IMR-90 (cell line): ENCODE measurements around the gene FKBP7. TPM values are rescaled to one million over a fixed set of nuclear protein-coding genes. Genes with fewer than 3 reads are reported as not detected.

Experiments used
- ATAC-seq: fragments of 200-7000 bp; cut with Tn5 transposase; 2 replicates; pipeline ENCODE4 v1.9.1; 2020; ENCODE audit warnings: low read depth, mild to moderate bottlenecking, moderate library complexity
- BruUV-seq: library from RNA; stranded (reverse); fragments of 400-500 nt; replicated peaks from 2 replicates; lab custom pipeline; 2021; lab: Mats Ljungman, UMichigan
- CTCF ChIA-PET: fragments of 300-600 bp; formaldehyde crosslinking; extraction: SDS; loops from one replicate; lab custom pipeline; 2021; ENCODE audit warnings: antibody characterized with exemption; lab: Yijun Ruan, JAX
- POLR2A ChIA-PET: fragments of 300-600 bp; sonication (Branson Sonifier 250); formaldehyde crosslinking; loops from one replicate; lab custom pipeline; 2022; ENCODE audit warnings: antibody characterized with exemption; ENCODE audit not compliant: unreplicated experiment; lab: Charles Lee
- DNase-seq: peaks from one replicate; pipeline ENCODE4 v3.0.0; 2013
- H2AFZ ChIP-seq: replicated peaks from 2 replicates; pipeline ENCODE3; 2013; ENCODE audit warnings: low read length, mild to moderate bottlenecking; ENCODE audit not compliant: poor library complexity
- H2AK5ac ChIP-seq: 2 replicates; pipeline ENCODE4 v1.6.1; 2013; ENCODE audit warnings: low read depth, low read length, inconsistent platforms
- H2AK9ac ChIP-seq: replicated peaks from 2 replicates; pipeline ENCODE3; 2013; ENCODE audit warnings: mild to moderate bottlenecking, low read depth, low read length, moderate library complexity; ENCODE audit not compliant: poor library complexity
- H2BK120ac ChIP-seq: 2 replicates; pipeline ENCODE4 v1.6.1; 2013; ENCODE audit warnings: low read depth, low read length, inconsistent platforms
- H2BK15ac ChIP-seq: 3 replicates; pipeline ENCODE4 v1.6.1; 2013; ENCODE audit warnings: low read depth, low read length, inconsistent platforms
- H2BK20ac ChIP-seq: 2 replicates; pipeline ENCODE4 v1.6.1; 2013; ENCODE audit warnings: low read depth, mild to moderate bottlenecking, inconsistent platforms, low read length, moderate library complexity
- H2BK5ac ChIP-seq: 2 replicates; pipeline ENCODE4 v1.6.1; 2013; ENCODE audit warnings: mild to moderate bottlenecking, low read depth, low read length, inconsistent platforms; ENCODE audit not compliant: poor library complexity, severe bottlenecking
- H3K14ac ChIP-seq: replicated peaks from 2 replicates; pipeline ENCODE4 v1.6.1; 2013; ENCODE audit warnings: low read depth, low read length, inconsistent platforms
- H3K18ac ChIP-seq: 2 replicates; pipeline ENCODE4 v1.6.1; 2013; ENCODE audit warnings: low read depth, low read length, control low read depth
- H3K23ac ChIP-seq: 2 replicates; pipeline ENCODE4 v1.6.1; 2013; ENCODE audit warnings: low read depth, low read length, inconsistent platforms
- H3K27ac ChIP-seq: 2 replicates; pipeline ENCODE4 v1.5.1; 2013; ENCODE audit warnings: mild to moderate bottlenecking, control low read depth, low read length; ENCODE audit not compliant: insufficient read depth
- H3K27me3 ChIP-seq: 2 replicates; pipeline ENCODE4 v1.6.1; 2013; ENCODE audit warnings: low read length; ENCODE audit not compliant: control insufficient read depth, insufficient read depth
- H3K36me3 ChIP-seq: 2 replicates; pipeline ENCODE4 v1.6.1; 2013; ENCODE audit warnings: low read length, mixed read lengths; ENCODE audit not compliant: control insufficient read depth, insufficient read depth
- H3K4ac ChIP-seq: 2 replicates; pipeline ENCODE4 v1.6.1; 2013; ENCODE audit warnings: low read depth, low read length, inconsistent platforms
- H3K4me1 ChIP-seq: 2 replicates; pipeline ENCODE4 v1.6.1; 2013; ENCODE audit warnings: low read length, mixed read lengths; ENCODE audit not compliant: control insufficient read depth, insufficient read depth
- H3K4me2 ChIP-seq: 2 replicates; pipeline ENCODE4 v1.6.1; 2013; ENCODE audit warnings: low read depth, mild to moderate bottlenecking, control low read depth, low read length, moderate library complexity
- H3K4me3 ChIP-seq: 2 replicates; pipeline ENCODE4 v1.5.1; 2013; ENCODE audit warnings: low read depth, mild to moderate bottlenecking, control low read depth, low read length, moderate library complexity; ENCODE audit not compliant: insufficient read depth
- H3K56ac ChIP-seq: 2 replicates; pipeline ENCODE4 v1.6.1; 2013; ENCODE audit warnings: low read length, inconsistent platforms; ENCODE audit not compliant: insufficient read depth; ENCODE audit errors: extremely low read depth
- H3K79me1 ChIP-seq, 2 experiments: 2 replicates each; pipeline ENCODE4 v1.6.1; 2013; ENCODE audit warnings: low read length in 2 of 2, inconsistent platforms in 1 of 2, low read depth in 1 of 2
- H3K9ac ChIP-seq: 2 replicates; pipeline ENCODE4 v1.6.1; 2013; ENCODE audit warnings: low read depth, low read length, control low read depth
- H3K9me1 ChIP-seq: 2 replicates; pipeline ENCODE4 v1.6.1; 2013; ENCODE audit warnings: low read length, inconsistent platforms; ENCODE audit not compliant: insufficient read depth
- H3K9me3 ChIP-seq: 2 replicates; pipeline ENCODE4 v1.6.1; 2013; ENCODE audit warnings: low read length; ENCODE audit not compliant: control insufficient read depth, insufficient read depth
- H4K20me1 ChIP-seq: 2 replicates; pipeline ENCODE4 v1.6.1; 2013; ENCODE audit warnings: low read length, inconsistent platforms; ENCODE audit not compliant: insufficient read depth
- H4K5ac ChIP-seq: 2 replicates; pipeline ENCODE4 v1.6.1; 2013; ENCODE audit warnings: mild to moderate bottlenecking, low read depth, low read length, control low read depth
- H4K8ac ChIP-seq, 2 experiments: 2 replicates each; pipeline ENCODE4 v1.6.1; 2013; ENCODE audit warnings: low read depth in 2 of 2, low read length in 2 of 2, control low read depth in 1 of 2, inconsistent platforms in 1 of 2
- H4K91ac ChIP-seq: 2 replicates; pipeline ENCODE4 v1.6.1; 2013; ENCODE audit warnings: low read depth, low read length, inconsistent platforms; ENCODE audit not compliant: insufficient read depth
- BHLHE40 ChIP-seq: fragments of 150-350 bp; IDR thresholded peaks from 2 replicates; pipeline ENCODE4 v1.6.1; 2016; ENCODE audit warnings: mild to moderate bottlenecking, low read depth, low read length
- CEBPB ChIP-seq: IDR thresholded peaks from 2 replicates; pipeline ENCODE4 v1.6.1; 2012; ENCODE audit warnings: low read depth, low read length, improper control_type of control experiment
- FOS ChIP-seq: fragments of 150-350 bp; IDR thresholded peaks from 2 replicates; pipeline ENCODE4 v1.6.1; 2016; ENCODE audit warnings: low read depth, low read length
- MAFK ChIP-seq: IDR thresholded peaks from 2 replicates; pipeline ENCODE4 v1.6.1; 2012; ENCODE audit warnings: low read depth, low read length, improper control_type of control experiment
- MAZ ChIP-seq: IDR thresholded peaks from 2 replicates; pipeline ENCODE4 v1.6.1; 2012; ENCODE audit warnings: low read depth, mild to moderate bottlenecking, low read length, improper control_type of control experiment, moderate library complexity, borderline replicate concordance
- MXI1 ChIP-seq: IDR thresholded peaks from 2 replicates; pipeline ENCODE4 v1.6.1; 2012; ENCODE audit warnings: low read depth, mild to moderate bottlenecking, low read length, moderate library complexity, borderline replicate concordance
- POLR2A ChIP-seq: IDR thresholded peaks from 2 replicates; pipeline ENCODE4 v1.6.1; 2012; ENCODE audit warnings: mild to moderate bottlenecking, low read depth, low read length
- RFX5 ChIP-seq: IDR thresholded peaks from 2 replicates; pipeline ENCODE4 v1.8.0; 2012; ENCODE audit warnings: low read depth, mild to moderate bottlenecking, low read length, moderate library complexity
- SMC3 ChIP-seq: fragments of 150-350 bp; IDR thresholded peaks from 2 replicates; pipeline ENCODE4 v1.6.1; 2016; ENCODE audit warnings: low read depth, mild to moderate bottlenecking, antibody characterized with exemption, low read length, moderate library complexity
- WGBS, 2 experiments: methylation state at CpG; one replicate each; pipeline versions ENCODE4 v1.1.5 to v1.1.7; 2013; ENCODE audit warnings: missing lambda C conversion rate in 2 of 2; ENCODE audit not compliant: insufficient read length in 1 of 2; ENCODE audit errors: extremely low coverage in 2 of 2; 5-methylcytosine and 5-hydroxymethylcytosine counted together
- dilution Hi-C: fragments of 300-500 bp; cut with HindIII; formaldehyde crosslinking; loops from one replicate; pipeline ENCODE4 v1.14.3; 2018; ENCODE audit warnings: low sequenced_read_pairs; ENCODE audit not compliant: unreplicated experiment
- in situ Hi-C: fragments of 300-500 bp; cut with MboI; formaldehyde crosslinking; loops from 3 replicates; pipeline ENCODE4 v1.14.3; 2019; ENCODE audit warnings: low sequenced_read_pairs, inconsistent platforms, mixed read lengths
- intact Hi-C: fragments of 100-400 bp; cut with micrococcal nuclease; formaldehyde crosslinking; loops from 2 replicates; pipeline ENCODE4 v1.10.0; 2022
- polyA plus RNA-seq, 3 experiments: library from polyadenylated mRNA; depleted of rRNA; stranded (reverse); fragments of >200 nt; gene quantifications; 2 replicates each; pipeline ENCODE4 v1.2.3, GENCODE V29; 2012; ENCODE audit warnings: low replicate concordance in 1 of 3
- total RNA-seq: library from RNA; depleted of rRNA; stranded (reverse); fragments of >200 nt; gene quantifications from 2 replicates; pipeline ENCODE4 v1.2.3, GENCODE V29; 2012
- TF ChIP-seq, protein P1 (sequence below): fragments of 150-350 bp; IDR thresholded peaks from 2 replicates; pipeline ENCODE4 v1.6.1; 2016; ENCODE audit warnings: low read depth, mild to moderate bottlenecking, low read length, moderate library complexity, borderline replicate concordance
- TF ChIP-seq, protein P2 (sequence below): fragments of 150-350 bp; IDR thresholded peaks from 2 replicates; pipeline ENCODE4 v1.6.1; 2017; ENCODE audit warnings: mild to moderate bottlenecking, antibody characterized with exemption, low read length, low read depth
- TF ChIP-seq, protein P3 (sequence below): conservative IDR thresholded peaks from 2 replicates; pipeline ENCODE4 v1.5.1; 2012; ENCODE audit warnings: mild to moderate bottlenecking, low read depth, low read length, improper control_type of control experiment

The FKBP7 gene
- total and polyA plus RNA-seq, 2 of the 4 experiments (the other 2 are of a cell fraction): 32.6 to 51.0 TPM

DNA sequence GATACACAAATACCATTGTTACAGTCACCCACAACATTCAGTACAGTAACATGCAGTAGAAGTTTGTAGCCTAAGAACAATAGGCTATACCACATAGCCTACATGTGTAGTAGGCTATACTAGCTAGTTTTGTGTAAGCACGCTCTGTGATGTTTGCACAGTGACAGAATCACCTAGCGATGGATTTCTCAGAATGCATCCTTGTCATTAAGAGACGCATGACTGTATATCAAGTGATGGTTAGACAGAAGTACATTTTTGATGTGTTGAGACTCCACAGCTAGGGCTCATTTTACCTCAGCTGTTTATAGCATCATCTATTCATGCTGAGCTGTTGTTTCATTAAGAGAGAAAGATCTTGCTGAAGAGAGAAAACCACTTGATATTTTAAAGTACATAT, 21.2 kb upstream of the FKBP7 start:
- Histone ChIP-seq H3K4me1 (no peaks in the 10 kb centered on the region), H3K4me3 (no peak overlapping the region), H2BK120ac (no peak overlapping the region), H3K9ac (no peak overlapping the region), H2AK9ac (no peak overlapping the region), H4K20me1 (no peaks in the 10 kb centered on the region), H3K56ac (no peak overlapping the region), H3K79me1 (peaks cover under 1 to 3% of the 10 kb centered on the region in 2 experiments; a peak in 1 of 4 replicates), H3K4ac (no peak overlapping the region), H3K18ac (no peak overlapping the region), H3K23ac (no peak overlapping the region), H2AFZ (no peak overlapping the region), H3K27ac (no peak overlapping the region), H3K27me3 (no peaks in the 10 kb centered on the region), H4K8ac (no peak overlapping the region), H3K4me2 (no peak overlapping the region), H4K91ac (no peak overlapping the region), H2BK20ac (no peak overlapping the region), H3K9me3 (no peaks in the 10 kb centered on the region), H2BK15ac (no peak overlapping the region), H3K9me1 (no peaks in the 10 kb centered on the region), H2AK5ac (no peak overlapping the region), H3K14ac (no peak overlapping the region), H4K5ac (no peak overlapping the region), H2BK5ac (no peak overlapping the region), H3K36me3 (peaks cover 23% of the 10 kb centered on the region)
- CTCF ChIA-PET: no interaction called here
- TF ChIP-seq BHLHE40 (no peak), FOS (no peak), MAFK (no peak), SMC3 (no peak), POLR2A (no peak), RFX5 (no peak), CEBPB (no peak), MXI1 (no peak), MAZ (no peak)
- TF ChIP-seq, protein P1, sequence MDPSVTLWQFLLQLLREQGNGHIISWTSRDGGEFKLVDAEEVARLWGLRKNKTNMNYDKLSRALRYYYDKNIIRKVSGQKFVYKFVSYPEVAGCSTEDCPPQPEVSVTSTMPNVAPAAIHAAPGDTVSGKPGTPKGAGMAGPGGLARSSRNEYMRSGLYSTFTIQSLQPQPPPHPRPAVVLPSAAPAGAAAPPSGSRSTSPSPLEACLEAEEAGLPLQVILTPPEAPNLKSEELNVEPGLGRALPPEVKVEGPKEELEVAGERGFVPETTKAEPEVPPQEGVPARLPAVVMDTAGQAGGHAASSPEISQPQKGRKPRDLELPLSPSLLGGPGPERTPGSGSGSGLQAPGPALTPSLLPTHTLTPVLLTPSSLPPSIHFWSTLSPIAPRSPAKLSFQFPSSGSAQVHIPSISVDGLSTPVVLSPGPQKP: no peak
- TF ChIP-seq, protein P2, sequence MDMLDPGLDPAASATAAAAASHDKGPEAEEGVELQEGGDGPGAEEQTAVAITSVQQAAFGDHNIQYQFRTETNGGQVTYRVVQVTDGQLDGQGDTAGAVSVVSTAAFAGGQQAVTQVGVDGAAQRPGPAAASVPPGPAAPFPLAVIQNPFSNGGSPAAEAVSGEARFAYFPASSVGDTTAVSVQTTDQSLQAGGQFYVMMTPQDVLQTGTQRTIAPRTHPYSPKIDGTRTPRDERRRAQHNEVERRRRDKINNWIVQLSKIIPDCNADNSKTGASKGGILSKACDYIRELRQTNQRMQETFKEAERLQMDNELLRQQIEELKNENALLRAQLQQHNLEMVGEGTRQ: no peak
- TF ChIP-seq, protein P3, sequence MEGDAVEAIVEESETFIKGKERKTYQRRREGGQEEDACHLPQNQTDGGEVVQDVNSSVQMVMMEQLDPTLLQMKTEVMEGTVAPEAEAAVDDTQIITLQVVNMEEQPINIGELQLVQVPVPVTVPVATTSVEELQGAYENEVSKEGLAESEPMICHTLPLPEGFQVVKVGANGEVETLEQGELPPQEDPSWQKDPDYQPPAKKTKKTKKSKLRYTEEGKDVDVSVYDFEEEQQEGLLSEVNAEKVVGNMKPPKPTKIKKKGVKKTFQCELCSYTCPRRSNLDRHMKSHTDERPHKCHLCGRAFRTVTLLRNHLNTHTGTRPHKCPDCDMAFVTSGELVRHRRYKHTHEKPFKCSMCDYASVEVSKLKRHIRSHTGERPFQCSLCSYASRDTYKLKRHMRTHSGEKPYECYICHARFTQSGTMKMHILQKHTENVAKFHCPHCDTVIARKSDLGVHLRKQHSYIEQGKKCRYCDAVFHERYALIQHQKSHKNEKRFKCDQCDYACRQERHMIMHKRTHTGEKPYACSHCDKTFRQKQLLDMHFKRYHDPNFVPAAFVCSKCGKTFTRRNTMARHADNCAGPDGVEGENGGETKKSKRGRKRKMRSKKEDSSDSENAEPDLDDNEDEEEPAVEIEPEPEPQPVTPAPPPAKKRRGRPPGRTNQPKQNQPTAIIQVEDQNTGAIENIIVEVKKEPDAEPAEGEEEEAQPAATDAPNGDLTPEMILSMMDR: no peak
- in situ Hi-C loops (no loop called here), dilution Hi-C loops (no loop called here), intact Hi-C loops (no loop called here)
- no peak for DNase-seq
- no TSS peak for BruUV-seq
- POLR2A ChIA-PET: no interaction called here
- no peak for ATAC-seq
- WGBS, 2 experiments: no CpG with 5 or more reads among the region's 3 CpGs
